Left cardiac atrium (tissue), 4 donors: Measurements from ENCODE around the gene PPM1K. TPM values are rescaled to one million over a fixed set of nuclear protein-coding genes. Genes with fewer than 3 reads are reported as not detected.

Experiments
- ATAC-seq, 2 donors: fragments of 200-7000 bp; cut with Tn5 transposase; one replicate each; pipeline ENCODE4 v1.9.1; 2020; ENCODE audit warnings: mild to moderate bottlenecking in 2 of 2, moderate library complexity in 2 of 2
- DNase-seq: peaks from one replicate; pipeline ENCODE4 v3.0.0-alpha.2; 2020
- intact Hi-C, 2 donors: fragments of 100-400 bp; cut with DNase I; formaldehyde crosslinking; loops; one replicate each; pipeline versions ENCODE4 v1.14.1 to v1.15.1; 2022 to 2023
- total RNA-seq, 2 donors: library from RNA; stranded (reverse); fragmentation: NEBNext Ultra II Directional; extraction: Animal tissue kit (Norgen Biotek cat#: 25700); gene quantifications; one replicate each; pipeline ENCODE4 v1.2.1, GENCODE V29; 2021
- donor health status: DM: no; HTN: yes; CAD: no.
- donor health status: DM: no; HTN: yes; CAD: no; lungs with severe emphysema.
- donor health status: DM: yes; HTN: yes; CAD: no.
- donor health status: Dilated cardiomyopathy.

The PPM1K gene
- total RNA-seq, 2 donors from 2014 or later, result 61.9 to 126 TPM

DNA sequence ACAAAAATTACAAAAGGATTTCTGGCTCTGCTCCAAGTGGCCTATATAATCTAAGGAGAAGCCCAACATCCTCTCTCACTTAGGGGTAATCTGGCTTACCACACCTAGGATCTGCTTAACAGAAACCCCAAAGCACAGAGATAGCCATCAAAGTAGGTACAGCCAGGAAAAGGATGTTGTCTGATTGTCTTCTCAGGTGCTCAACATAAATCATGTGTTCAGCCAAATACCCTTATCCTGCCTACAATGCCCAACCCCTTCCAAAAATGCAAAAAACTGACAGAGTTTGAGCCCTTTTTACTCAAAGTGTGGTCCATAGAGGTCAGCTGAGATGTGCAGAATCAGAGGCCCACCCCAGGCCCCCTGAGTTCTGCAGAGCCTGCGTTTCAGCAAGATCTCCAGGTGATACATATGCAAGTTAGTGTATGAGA lies 53.9 kb downstream of the PPM1K start:
- intact Hi-C loops, result no loop called here
- DNase-seq, result no peak
- ATAC-seq, result no peak

DNA sequence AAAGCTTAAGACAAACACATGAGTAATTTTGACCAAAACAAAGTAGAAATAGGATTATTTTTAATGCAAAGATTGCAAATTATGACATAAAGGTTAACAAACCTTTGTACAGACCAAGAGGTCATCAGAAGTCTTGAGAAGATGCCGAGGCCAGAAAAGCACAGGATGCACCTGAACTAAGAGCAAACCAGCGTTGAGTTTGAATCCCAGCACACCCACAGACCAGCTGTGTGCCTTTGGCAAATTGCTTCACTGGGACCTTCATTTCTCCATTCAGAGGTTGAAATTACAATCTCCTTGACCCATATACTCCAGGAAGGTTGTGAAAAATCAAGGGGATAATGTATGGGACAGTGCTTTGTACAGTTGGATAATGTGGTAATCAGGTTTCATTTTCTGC lies 56.6 kb downstream of the PPM1K start:
- intact Hi-C loops, result loop anchor here in 1 of 2 donors (5.0 to 10.0 kb wide), 2 partner anchors 50 to 147 kb away; partner anchors contain the start of gene HERC6

DNA sequence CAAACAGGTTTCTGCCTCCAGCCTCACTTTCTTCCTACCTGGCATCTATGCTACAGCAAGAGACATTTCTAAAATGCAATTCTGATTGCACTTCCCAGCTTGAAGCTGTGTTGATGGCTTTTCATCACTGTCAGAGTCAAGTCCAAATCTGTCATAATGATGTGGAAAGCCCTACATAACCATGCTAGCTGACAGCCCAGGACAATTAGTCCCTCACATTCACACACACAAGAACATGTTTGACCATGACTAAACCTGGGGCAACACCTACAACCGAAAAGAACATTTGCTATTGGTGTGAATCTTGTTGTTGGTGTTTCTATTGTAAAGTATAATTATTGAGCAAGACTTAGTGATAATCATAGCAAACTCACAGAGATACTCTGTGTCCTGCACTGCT lies 58.2 kb downstream of the PPM1K start:
- no peak for DNase-seq
- peak in 1 of 2 donors; percentile 33 for ATAC-seq
- intact Hi-C loops, result loop anchor here in 1 of 2 donors (5.0 to 10.0 kb wide), 2 partner anchors 51 to 149 kb away; partner anchors contain the start of gene HERC6

More for the DNA sequence above, 56.6 kb downstream of the PPM1K start:
- ATAC-seq (no peak), DNase-seq (no peak)

DNA sequence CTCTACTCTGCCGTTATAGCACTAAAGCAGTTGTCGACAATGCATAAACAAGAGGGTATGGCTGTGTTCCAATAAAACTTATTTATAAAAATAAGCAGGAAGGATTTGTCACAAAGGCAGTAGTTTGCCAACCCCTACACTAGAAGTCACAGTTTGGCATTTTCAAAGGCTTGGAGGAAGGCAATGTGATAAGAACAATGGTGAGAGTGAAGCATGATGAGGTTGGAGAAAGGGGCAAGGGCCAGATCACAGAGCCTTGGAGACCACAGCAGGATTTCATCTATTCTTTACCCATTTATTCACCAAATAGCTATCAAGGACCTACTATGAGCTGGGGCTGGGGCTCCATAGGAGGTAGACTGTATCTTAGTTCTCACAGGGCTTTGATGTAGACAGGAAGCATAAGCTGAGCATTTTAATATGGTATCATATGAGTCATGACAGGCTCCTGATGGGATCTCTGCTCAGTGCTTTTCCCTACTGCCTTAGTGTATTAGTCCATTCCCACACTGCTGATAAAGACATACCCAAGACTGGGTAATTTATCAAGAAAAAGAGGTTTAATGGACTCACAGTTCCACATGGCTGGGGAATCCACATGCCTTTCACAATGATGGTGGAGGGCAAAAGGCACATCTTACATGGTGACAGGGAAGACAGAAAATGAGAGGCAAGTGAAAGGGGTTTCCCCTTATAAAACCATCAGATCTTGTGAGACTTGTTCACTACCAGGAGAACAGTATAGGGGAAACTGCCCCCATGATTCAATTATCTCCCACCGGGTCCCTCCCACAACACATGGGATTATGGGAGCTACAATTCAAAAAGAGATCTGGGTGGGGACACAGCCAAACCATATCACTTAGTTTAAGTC lies 58.9 kb downstream of the PPM1K start:
- ATAC-seq, result peak in 1 of 2 donors; percentile 45
- intact Hi-C loops, result loop anchor here in 1 of 2 donors (5.0 to 10.0 kb wide), 2 partner anchors 52 to 149 kb away; partner anchors contain the start of gene HERC6
- no peak for DNase-seq

DNA sequence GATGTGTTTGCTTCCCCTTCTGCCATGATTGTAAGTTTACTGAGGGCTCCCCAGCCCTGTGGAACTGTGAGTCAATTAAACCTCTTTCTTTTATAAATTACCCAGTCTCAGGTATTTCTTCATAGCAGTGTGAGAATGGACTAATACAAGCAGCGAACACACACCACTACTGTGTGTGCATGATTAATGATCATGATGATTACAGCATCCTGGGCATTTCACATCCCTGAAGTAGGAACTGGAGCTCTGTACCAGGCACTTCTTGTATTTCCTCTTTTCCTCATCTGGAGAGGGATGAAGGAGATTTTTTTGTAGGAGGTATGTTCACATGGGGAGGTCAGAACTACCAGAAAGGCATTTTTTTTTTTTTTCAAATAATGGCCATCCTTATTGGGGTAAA lies 60.8 kb downstream of the PPM1K start:
- intact Hi-C loops, result loop anchor here (5.0 to 10.0 kb wide), 2 partner anchors 151 to 289 kb away; partner anchors contain the start of gene HERC6 (in 1 of the 2)

DNA sequence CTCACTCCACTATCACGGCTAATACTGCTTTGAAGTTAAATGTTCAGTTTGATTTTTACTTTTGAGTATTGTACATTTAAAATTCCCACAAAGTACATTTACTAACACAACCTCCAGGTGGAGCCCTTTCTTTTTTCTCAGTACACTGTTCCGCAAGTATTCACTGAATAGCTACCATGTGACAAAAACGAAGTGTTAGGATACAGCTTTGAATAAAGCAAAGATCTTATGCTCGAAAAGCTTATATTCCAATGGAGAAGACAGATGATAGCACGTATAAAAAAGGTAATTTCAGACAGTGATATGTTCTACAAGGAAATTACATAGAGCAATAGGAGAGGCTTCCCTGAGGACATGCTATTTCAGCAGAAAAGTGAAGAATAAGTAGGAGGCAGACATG lies 65.3 kb downstream of the PPM1K start:
- intact Hi-C loops, result loop anchor here in 1 of 2 donors (1.0 to 5.0 kb wide), 2 partner anchors 243 to 296 kb away; no protein-coding TSS in a partner anchor
- DNase-seq (no peak), ATAC-seq (peak; percentile 79 to 83)

More for the DNA sequence above, 60.8 kb downstream of the PPM1K start:
- ATAC-seq (no peak), DNase-seq (no peak)

DNA sequence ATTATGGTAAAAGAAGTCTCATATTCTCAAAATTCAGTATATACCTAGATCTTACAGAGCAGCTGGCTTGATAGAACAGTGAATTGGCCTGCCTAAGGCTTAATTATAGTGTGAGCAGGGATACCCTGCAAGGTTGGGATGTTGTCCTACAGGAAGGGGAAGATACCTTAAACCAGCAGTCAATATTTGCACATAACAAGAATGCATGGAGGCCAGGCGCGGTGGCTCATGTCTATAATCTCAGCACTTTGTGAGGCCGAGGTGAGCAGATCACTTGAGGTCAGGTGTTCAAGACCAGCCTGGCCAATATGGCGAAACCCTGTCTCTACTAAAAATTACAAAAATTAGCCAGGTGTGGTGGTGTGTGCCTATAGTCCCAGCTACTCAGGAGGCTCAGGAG lies 67.2 kb downstream of the PPM1K start:
- DNase-seq, result no peak
- intact Hi-C loops, result loop anchor here in 1 of 2 donors (5.0 kb wide), 1 partner anchor 245 kb away; no protein-coding TSS in a partner anchor

DNA sequence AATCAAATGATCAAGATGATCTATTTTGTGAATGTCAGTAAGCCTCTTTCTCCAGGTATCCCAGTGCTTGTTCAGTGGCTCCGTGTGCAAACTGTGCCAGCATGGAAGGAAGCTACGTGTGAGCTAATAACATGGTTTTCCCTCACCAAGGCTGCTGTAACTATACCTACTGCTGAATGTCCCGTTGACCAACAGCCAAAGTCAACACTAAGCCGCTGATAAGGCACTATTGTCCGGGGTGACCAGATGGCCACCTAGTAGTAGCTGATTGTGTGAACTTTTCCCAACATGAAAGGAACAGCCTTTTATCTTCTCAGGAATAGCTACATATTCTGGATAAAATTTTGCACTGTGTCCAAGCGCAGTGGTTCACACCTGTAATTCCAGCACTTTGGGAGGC lies 68.0 kb downstream of the PPM1K start:
- DNase-seq, result no peak
- no peak for ATAC-seq
- intact Hi-C loops, result loop anchor here in 1 of 2 donors (5.0 kb wide), 1 partner anchor 246 kb away; no protein-coding TSS in a partner anchor

More for the DNA sequence above, 67.2 kb downstream of the PPM1K start:
- no peak for ATAC-seq

DNA sequence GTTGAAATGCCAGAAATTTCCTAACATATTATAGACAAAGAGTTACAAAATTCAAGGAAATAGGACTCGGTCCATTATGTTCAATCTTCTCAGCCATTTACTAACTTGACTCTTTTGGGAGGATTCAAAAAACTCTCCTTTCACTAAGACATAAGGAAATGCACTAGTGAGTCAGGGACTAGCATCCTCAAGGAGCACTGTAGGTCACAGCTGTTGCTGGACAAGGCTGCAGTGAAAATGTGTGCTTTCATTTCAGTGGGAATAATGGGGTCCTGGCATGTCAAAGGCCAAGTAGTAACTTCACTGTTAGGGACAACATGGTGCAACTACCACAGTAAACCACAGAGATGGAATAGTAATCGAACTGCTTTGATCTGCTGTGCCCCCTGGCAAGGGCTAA lies 69.0 kb downstream of the PPM1K start:
- intact Hi-C loops, result loop anchor here in 1 of 2 donors (5.0 kb wide), 1 partner anchor 247 kb away; no protein-coding TSS in a partner anchor
- no peak for DNase-seq
- ATAC-seq, result no peak

DNA sequence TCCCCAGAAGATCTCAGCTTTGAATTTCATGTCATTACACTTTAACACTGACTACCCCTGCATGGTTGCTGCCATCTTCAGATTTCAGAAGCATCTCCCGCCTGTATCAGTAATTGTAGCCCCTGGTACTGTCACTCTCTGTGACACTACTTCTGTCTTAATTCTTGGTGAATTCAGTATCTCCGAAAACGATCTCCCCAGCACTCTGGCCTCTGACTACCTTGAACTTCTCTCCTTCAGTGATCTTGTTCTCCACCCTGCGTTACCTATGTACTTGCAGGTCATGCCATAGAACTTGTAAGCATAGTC lies 72.2 kb downstream of the PPM1K start:
- ATAC-seq, result no peak
- no peak for DNase-seq
- intact Hi-C loops, result loop anchor here (5.0 kb wide), 4 partner anchors 180 to 535 kb away; no protein-coding TSS in a partner anchor

DNA sequence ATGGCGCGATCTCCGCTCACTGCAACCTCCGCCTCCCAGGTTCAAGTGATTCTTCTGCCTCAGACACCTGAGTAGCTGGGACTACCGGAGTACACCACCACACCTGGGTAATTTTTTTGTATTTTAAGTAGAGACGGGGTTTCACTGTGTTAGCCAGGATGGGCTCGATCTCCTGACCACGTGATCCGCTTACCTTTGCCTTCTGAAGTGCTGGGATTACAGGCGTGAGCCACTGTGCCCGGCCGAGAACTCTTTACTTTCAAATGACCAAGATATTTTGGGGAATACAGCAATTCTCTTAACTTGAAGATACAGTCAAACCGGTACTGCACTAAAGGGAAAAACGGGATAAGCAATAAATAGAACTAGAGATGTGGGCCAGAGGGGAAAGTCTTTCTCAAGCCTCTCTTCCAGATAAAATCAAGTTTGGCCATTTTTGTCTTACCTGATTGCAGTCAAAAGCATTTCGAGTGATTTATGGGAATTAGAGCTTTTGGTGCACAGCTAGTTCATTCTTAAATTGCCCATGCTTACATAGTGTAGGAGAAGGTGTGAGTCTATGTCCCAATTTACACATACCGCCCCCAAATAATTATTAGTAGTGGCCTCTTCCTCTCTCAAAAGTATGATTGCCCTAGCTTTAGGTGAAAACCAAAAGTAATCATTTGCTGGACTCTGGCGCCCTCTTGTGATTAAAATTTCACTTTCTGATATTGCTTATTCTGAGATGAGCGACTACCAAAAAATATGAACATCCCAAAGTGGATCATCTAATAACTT lies 72.7 kb downstream of the PPM1K start:
- DNase-seq, result no peak
- peak; percentile 59 to 82 for ATAC-seq
- intact Hi-C loops, result loop anchor here (5.0 kb wide), 4 partner anchors 179 to 534 kb away; no protein-coding TSS in a partner anchor

DNA sequence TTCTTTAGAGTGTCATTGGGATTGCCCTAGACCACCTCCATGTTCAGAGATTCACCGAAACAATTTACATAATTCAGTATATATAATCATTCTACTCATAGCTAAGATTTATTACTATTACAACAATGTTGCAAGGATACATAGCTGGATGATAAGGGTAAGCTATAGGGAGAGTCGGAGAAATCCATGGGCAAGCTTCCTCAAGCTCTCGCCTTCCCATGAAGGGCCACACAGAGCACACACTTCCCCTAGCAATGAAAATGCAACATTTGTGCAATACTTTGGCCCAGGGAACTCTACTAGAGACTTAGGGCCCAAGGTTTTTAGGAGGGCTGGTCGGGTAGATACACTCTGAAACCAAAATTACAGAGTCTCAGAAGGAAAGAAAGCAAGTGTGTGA lies 76.2 kb downstream of the PPM1K start:
- intact Hi-C loops, result no loop called here
- no peak for ATAC-seq
- no peak for DNase-seq

Other genes starting within 250 kb of the PPM1K start
- gene ABCG2, start 125.9 kb downstream of the PPM1K start, total RNA-seq, result 1 to 10 TPM; 1.4 to 1.6 TPM
- gene HERC6, start 94.3 kb upstream of the PPM1K start, total RNA-seq, result 1 to 10 TPM; 6.4 to 9.7 TPM
- 1 to 10 TPM; 2.4 to 3.7 TPM for gene HERC5, start 172.6 kb upstream of the PPM1K start, total RNA-seq
- gene PYURF, start 239.2 kb upstream of the PPM1K start, total RNA-seq, result 10 to 100 TPM; 53.4 to 59.5 TPM